Activated T-cell treated with anti-CD3 and anti-CD28 coated beads, Interleukin-2, amount 50 U/mL, for 48 hours (primary cell): ENCODE results near the gene FHIP2A.
"Not testable (repeated sequence)": the region's sequence is repeated elsewhere in the genome, so short reads cannot be mapped to it uniquely, and the experiment has no call there.

ENCODE experiments used
- DNase-seq, 2 experiments: peaks; one replicate each; pipeline ENCODE4 v3.0.0-alpha.2; 2020

Gene FHIP2A

GRCh38 chr10:114816308-114816707 is 5.3 kb upstream of the FHIP2A start:
- DNase-seq = no peak

GRCh38 chr10:114819322-114819721 is 2.3 kb upstream of the FHIP2A start:
- DNase-seq = no peak

GRCh38 chr10:114821915-114822443 is 399 bp downstream of the FHIP2A start:
- DNase-seq = no peak

- peak; percentile 56 to 64 for DNase-seq
These were observed 980 bp downstream of the FHIP2A start for GRCh38 chr10:114822444-114823076.

GRCh38 chr10:114823077-114823463 is 1.5 kb downstream of the FHIP2A start:
- DNase-seq = no peak

- no peak for DNase-seq
These were observed 2.8 kb downstream of the FHIP2A start for GRCh38 chr10:114824391-114824790.

GRCh38 chr10:114825513-114826253 is 4.1 kb downstream of the FHIP2A start:
- DNase-seq = no peak

- no peak for DNase-seq
These were observed 7.8 kb downstream of the FHIP2A start for GRCh38 chr10:114829160-114829909.

- DNase-seq = no peak
These were observed 9.7 kb downstream of the FHIP2A start for GRCh38 chr10:114831186-114831867.

GRCh38 chr10:114837690-114838089 is 16.1 kb downstream of the FHIP2A start:
- no peak for DNase-seq

- no peak for DNase-seq
These were observed 18.3 kb downstream of the FHIP2A start for GRCh38 chr10:114839901-114840300.

- DNase-seq = no peak
These were observed 24.6 kb downstream of the FHIP2A start for GRCh38 chr10:114845978-114846693.

- DNase-seq = not testable (repeated sequence)
These were observed 25.9 kb downstream of the FHIP2A start for GRCh38 chr10:114847517-114847916.

GRCh38 chr10:114849674-114850073 is 28.1 kb downstream of the FHIP2A start:
- no peak for DNase-seq

- DNase-seq = no peak
These were observed 28.5 kb downstream of the FHIP2A start for GRCh38 chr10:114850126-114850525.

- no peak for DNase-seq
These were observed 29.8 kb downstream of the FHIP2A start for GRCh38 chr10:114851336-114851735.

- DNase-seq = no peak
These were observed 30.6 kb downstream of the FHIP2A start for GRCh38 chr10:114852197-114852596.

GRCh38 chr10:114854906-114855305 is 33.3 kb downstream of the FHIP2A start:
- DNase-seq = no peak

GRCh38 chr10:114855776-114856543 is 34.4 kb downstream of the FHIP2A start:
- DNase-seq = no peak

GRCh38 chr10:114856544-114857287 is 35.1 kb downstream of the FHIP2A start:
- DNase-seq = peak in 1 of 2 experiments; percentile 20

GRCh38 chr10:114857288-114857565 is 35.6 kb downstream of the FHIP2A start:
- DNase-seq = not testable (repeated sequence)
